NT2/D1 (cell line): ENCODE measurements around the gene TIMM50.

Source experiments
- YY1 ChIP-seq: IDR thresholded peaks from 2 replicates; pipeline ENCODE4 v1.6.1; 2011; ENCODE audit not compliant: insufficient read length, insufficient read depth
- ZNF274 ChIP-seq: IDR thresholded peaks from 2 replicates; pipeline ENCODE4 v1.6.1; 2011; ENCODE audit warnings: mild to moderate bottlenecking, low read depth, low read length

DNA sequence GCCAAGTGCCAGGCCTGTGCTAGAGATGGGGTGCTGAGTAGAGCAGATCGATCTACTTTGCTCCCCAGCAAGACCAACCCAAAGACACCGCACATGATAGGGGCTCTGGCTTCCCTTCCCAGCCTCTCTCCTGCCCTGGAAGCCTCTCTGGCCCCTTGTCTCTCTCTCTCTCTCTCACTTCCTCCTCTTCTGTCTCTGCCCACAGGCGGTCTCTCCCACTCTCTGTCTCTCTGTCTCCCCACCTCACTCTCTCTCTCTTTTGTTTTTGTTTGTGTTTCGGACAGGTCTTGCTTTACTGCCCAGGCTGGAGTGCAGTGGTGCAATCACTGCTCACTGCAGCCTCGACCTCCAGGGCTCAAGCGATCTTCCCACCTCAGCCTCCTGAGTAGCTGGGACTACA is 35.6 kb downstream of the TIMM50 start:
- TF ChIP-seq ZNF274: no peak
- TF ChIP-seq YY1: no peak
